Activated CD4-positive, alpha-beta T cell treated with anti-CD3 and anti-CD28 coated beads, Interleukin-2, amount 50 U/mL, for 4 hours (primary cell): ENCODE data around the gene TGIF2LY.
"Not testable (repeated sequence)": the region's sequence is repeated elsewhere in the genome, so short reads cannot be mapped to it uniquely, and the experiment has no call there.

Experiments used
- DNase-seq, 2 experiments: peaks; one replicate each; pipeline ENCODE4 v3.0.0-alpha.2; 2020

Gene TGIF2LY

DNA sequence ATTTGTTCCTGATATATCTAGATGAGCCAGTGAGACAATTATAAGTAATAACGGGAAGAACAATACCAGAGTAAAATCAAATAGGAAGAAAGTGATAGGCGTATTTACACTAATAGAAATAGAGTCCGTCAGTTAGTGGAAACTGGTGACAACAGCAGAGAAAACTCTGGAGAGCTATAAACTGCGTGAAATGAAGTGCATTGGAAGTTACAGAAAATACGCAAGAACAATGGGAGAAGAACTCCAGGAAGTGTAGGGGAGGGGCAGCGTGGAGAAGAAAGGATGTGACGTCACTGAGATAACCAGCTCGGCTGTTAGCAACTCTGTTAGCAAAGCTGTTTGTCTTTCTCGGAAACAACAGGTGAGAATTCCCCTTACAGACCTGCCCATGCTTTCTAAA lies at the start of gene TGIF2LY:
Gene TGIF2LY, plus strand, starts transcription at position 301 of the 400 bp plus-strand sequence. CDS start 178 bp downstream, outside the sequence.
- DNase-seq = not testable (repeated sequence)
